A549 treated with DMSO at 1 μM for 4 hours (cell line): ENCODE data around the gene TNFRSF18. TPM values are rescaled to one million over a fixed set of nuclear protein-coding genes. Genes with fewer than 3 reads are reported as not detected.

Experiments
- total RNA-seq: library from RNA; stranded (reverse); fragments of 200-300 nt; extraction: Qiagen RNA extraction; gene quantifications from 5 replicates; pipeline ENCODE4 v1.2.3, GENCODE V29; 2022; ENCODE audit warnings: low read depth

TNFRSF18 gene
- 0.23 to 0.31 TPM in 2 of 5 replicates, not detected in the others for total RNA-seq

GRCh38 chr1:1206376-1206965 is at the start of gene TNFRSF18:
Gene TNFRSF18, minus strand, starts transcription at chr1:1206592. Its CDS starts 21 bp downstream, at chr1:1206571.

GRCh38 chr1:1246577-1247340 is 40.4 kb upstream of the TNFRSF18 start, which contains the start of gene C1QTNF12:
Gene C1QTNF12, minus strand, starts transcription at chr1:1246722. Its CDS starts 32 bp downstream, at chr1:1246690.

GRCh38 chr1:1232208-1232795 is 25.9 kb upstream of the TNFRSF18 start, which contains the start of gene B3GALT6:
Gene B3GALT6, plus strand, starts transcription at chr1:1232237. Its CDS starts 42 bp downstream, at chr1:1232279.

GRCh38 chr1:1231400-1232207 is 25.2 kb upstream of the TNFRSF18 start, which contains the start of gene SDF4:
Gene SDF4, minus strand, starts transcription at chr1:1232001. Its CDS starts 3,229 bp downstream, at chr1:1228772.

GRCh38 chr1:1213345-1214265 is 7.2 kb upstream of the TNFRSF18 start, which contains the start of gene TNFRSF4:
Gene TNFRSF4, minus strand, starts transcription at chr1:1214153. Its CDS starts 26 bp downstream, at chr1:1214127.

GRCh38 chr1:1173793-1174415 is 32.5 kb downstream of the TNFRSF18 start, which contains the start of gene TTLL10:
Gene TTLL10, plus strand, starts transcription at chr1:1173880. Its CDS starts 5,336 bp downstream, at chr1:1179216.

Other genes with a start within 250 kb of the TNFRSF18 start
- gene NOC2L, start 247.3 kb downstream of the TNFRSF18 start, total RNA-seq: 71.6 to 94.6 TPM (median 85.2 TPM) in 5 replicates
- 7.7 to 18.6 TPM (median 16.8 TPM) in 5 replicates for gene KLHL17, start 246.0 kb downstream of the TNFRSF18 start, total RNA-seq
- gene PLEKHN1, start 240.1 kb downstream of the TNFRSF18 start, total RNA-seq: 4.4 to 7.1 TPM (median 6.1 TPM) in 5 replicates
- gene PERM1, start 224.5 kb downstream of the TNFRSF18 start, total RNA-seq: 0.09 to 0.16 TPM (median 0.15 TPM) in 5 replicates
- gene HES4, start 206.5 kb downstream of the TNFRSF18 start, total RNA-seq: 24.5 to 59.7 TPM (median 54.3 TPM) in 5 replicates
- gene ISG15, start 193.1 kb downstream of the TNFRSF18 start, total RNA-seq: 18.0 to 26.2 TPM (median 22.7 TPM) in 5 replicates
- gene AGRN, start 186.5 kb downstream of the TNFRSF18 start, total RNA-seq: 101 to 135 TPM (median 119 TPM) in 5 replicates
- 0.16 to 0.58 TPM (median 0.39 TPM) in 5 replicates for gene RNF223, start 132.3 kb downstream of the TNFRSF18 start, total RNA-seq
- 11.5 to 16.4 TPM (median 12.5 TPM) in 5 replicates for gene C1orf159, start 90.5 kb downstream of the TNFRSF18 start, total RNA-seq
- not detected in 5 replicates for gene TTLL10, start 32.7 kb downstream of the TNFRSF18 start, total RNA-seq
- gene TNFRSF4, start 7.6 kb upstream of the TNFRSF18 start, total RNA-seq: 0.17 TPM in 1 of 5 replicates, not detected in the others
- gene SDF4, start 25.4 kb upstream of the TNFRSF18 start, total RNA-seq: 110 to 131 TPM (median 118 TPM) in 5 replicates
- gene B3GALT6, start 25.6 kb upstream of the TNFRSF18 start, total RNA-seq: 9.3 to 19.5 TPM (median 18.1 TPM) in 5 replicates
- gene C1QTNF12, start 40.1 kb upstream of the TNFRSF18 start, total RNA-seq: 0.97 to 1.7 TPM (median 1.5 TPM) in 5 replicates
- 35.4 to 51.3 TPM (median 47.1 TPM) in 5 replicates for gene UBE2J2, start 67.3 kb upstream of the TNFRSF18 start, total RNA-seq
- 0.56 to 1.4 TPM (median 1.3 TPM) in 5 replicates for gene SCNN1D, start 73.8 kb upstream of the TNFRSF18 start, total RNA-seq
- 11.2 to 21.2 TPM (median 16.3 TPM) in 5 replicates for gene ACAP3, start 101.3 kb upstream of the TNFRSF18 start, total RNA-seq
- 15.4 to 25.1 TPM (median 23.2 TPM) in 5 replicates for gene PUSL1, start 102.0 kb upstream of the TNFRSF18 start, total RNA-seq
- gene INTS11, start 118.1 kb upstream of the TNFRSF18 start, total RNA-seq: 47.8 to 64.8 TPM (median 58.8 TPM) in 5 replicates
- gene CPTP, start 118.2 kb upstream of the TNFRSF18 start, total RNA-seq: 12.8 to 22.6 TPM (median 18.6 TPM) in 5 replicates
- gene TAS1R3, start 124.7 kb upstream of the TNFRSF18 start, total RNA-seq: 0.09 to 0.16 TPM (median 0.12 TPM) in 5 replicates
- gene DVL1, start 142.8 kb upstream of the TNFRSF18 start, total RNA-seq: 47.0 to 84.6 TPM (median 76.5 TPM) in 5 replicates
- 0.14 to 0.27 TPM (median 0.23 TPM) in 5 replicates for gene MXRA8, start 152.0 kb upstream of the TNFRSF18 start, total RNA-seq
- 109 to 188 TPM (median 157 TPM) in 5 replicates for gene AURKAIP1, start 168.6 kb upstream of the TNFRSF18 start, total RNA-seq
- 40.1 to 58.5 TPM (median 55.1 TPM) in 5 replicates for gene CCNL2, start 192.7 kb upstream of the TNFRSF18 start, total RNA-seq
- 130 to 154 TPM (median 133 TPM) in 5 replicates for gene MRPL20, start 200.7 kb upstream of the TNFRSF18 start, total RNA-seq
- 0.07 to 0.09 TPM in 2 of 5 replicates, not detected in the others for gene ANKRD65, start 214.7 kb upstream of the TNFRSF18 start, total RNA-seq
- 6.1 to 16.9 TPM (median 13.8 TPM) in 5 replicates for gene VWA1, start 229.1 kb upstream of the TNFRSF18 start, total RNA-seq
- gene ATAD3C, start 243.1 kb upstream of the TNFRSF18 start, total RNA-seq: not detected in 5 replicates